AG08395 (cell line): Measurements from ENCODE around the gene SPATA3.

ENCODE experiments used
- DNase-seq: peaks from one replicate; pipeline ENCODE4 v3.0.0; 2012; ENCODE audit warnings: mixed read lengths, low spot score

SPATA3 gene

DNA sequence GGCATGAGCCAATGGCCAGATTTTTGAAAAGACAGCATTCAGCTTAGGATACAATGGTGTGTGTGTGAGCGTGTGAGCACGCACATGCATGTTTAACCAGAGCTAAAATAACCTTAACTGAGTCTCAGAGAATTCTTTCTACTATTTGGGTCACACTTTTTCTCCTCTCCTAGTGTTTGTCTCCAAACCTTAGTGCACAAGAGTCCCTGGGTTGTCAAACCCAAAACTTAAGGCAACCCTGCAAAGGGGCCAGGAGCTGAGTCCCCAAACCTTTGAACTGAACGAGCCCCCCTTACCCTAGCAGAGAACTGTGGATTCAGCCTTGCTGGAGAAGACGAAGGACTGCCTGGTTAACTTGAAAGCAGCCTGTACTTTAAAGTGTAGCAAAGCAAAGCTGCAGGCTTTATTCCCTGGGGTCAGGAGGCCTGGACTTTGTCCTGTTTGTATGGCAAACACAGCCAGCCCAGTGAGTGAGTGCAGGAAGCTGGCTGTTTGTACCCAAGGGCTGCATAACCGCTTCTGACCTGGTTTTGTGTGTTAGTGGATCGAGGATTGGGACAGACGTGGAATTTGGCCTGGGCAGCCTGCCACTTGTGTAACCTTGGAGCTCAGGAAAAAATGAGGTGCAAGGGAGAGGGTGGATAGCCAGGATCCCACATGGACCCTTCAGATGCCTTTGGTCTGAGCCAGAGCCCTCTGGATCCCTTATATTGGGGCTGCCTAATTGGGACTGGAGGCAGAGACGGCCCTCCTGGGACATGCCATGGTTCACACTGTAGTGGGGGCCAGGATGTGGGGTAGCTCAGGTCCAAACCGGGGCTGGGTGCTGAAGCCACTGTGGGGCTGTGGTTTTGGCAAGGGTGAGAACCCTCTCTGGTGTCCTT is 54.3 kb downstream of the SPATA3 start:
- no peak for DNase-seq

DNA sequence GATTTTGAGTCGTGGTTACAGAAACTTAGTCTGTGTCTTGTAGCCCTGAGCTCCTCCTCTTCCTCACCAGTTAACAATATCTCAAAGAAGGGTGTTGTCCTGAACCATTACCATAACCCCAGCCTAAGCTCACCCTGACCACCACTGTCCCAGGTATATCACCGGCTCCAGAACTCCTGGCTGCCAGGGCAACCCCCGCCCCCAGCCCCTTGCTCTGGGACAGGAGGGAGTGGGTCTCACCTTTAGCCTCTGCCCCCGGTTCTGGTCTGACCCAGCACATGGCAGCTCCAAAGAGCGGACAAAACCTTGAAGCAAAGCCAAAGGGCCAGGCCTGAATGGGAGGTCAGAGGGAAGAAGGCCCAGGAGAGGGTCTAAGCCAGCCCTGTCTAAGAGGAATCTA is 55.2 kb downstream of the SPATA3 start:
- DNase-seq, result no peak

DNA sequence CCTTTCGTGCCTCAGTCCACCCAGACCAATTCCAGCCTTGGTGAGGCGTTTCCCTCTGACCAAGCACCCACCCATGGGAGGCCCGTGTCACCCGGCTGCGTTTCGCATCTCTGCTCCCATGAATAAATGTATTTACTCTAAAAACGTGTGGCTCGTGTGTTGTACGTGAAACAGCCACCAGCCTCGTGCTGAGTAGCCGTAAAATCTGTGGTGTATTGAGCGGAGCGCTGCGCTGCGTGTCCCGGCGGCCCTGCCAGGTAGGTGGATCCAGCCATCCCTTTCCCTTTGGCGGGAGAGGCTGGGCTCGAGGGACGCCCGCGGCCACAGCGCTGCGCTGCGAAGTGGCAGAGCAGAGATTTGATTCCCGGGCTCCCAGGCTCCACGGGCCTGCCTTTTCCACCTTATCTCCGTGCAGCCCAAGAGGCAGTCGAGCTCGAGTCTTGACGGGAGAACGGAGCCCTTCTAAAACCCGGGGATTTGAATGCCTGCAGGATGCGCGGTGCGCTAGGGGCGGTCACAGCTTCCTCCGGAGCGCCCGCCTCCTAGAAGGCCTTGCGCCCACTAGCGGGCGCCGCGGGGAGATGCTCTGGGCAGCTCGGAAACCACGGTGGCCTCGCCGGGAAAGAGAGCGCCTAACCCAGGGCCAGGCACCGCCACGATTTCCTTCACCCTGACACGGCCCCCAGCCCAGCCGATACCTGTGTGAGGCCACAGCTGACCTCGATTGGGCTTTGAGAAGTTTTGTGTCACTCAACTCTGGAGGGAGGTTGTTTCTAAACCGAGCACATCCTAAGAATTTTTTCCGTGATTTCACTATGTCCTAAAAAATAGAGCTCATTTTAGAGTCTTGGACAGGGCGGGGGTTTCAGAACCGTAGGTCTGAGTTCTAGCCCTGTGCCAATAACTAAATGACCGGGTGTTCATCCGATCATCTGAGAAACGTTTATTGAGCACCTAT is 56.9 kb downstream of the SPATA3 start:
- DNase-seq, result peak; percentile 86

- no peak for DNase-seq
These were observed 57.9 kb downstream of the SPATA3 start for GRCh38 chr2:231053846-231054245.

DNA sequence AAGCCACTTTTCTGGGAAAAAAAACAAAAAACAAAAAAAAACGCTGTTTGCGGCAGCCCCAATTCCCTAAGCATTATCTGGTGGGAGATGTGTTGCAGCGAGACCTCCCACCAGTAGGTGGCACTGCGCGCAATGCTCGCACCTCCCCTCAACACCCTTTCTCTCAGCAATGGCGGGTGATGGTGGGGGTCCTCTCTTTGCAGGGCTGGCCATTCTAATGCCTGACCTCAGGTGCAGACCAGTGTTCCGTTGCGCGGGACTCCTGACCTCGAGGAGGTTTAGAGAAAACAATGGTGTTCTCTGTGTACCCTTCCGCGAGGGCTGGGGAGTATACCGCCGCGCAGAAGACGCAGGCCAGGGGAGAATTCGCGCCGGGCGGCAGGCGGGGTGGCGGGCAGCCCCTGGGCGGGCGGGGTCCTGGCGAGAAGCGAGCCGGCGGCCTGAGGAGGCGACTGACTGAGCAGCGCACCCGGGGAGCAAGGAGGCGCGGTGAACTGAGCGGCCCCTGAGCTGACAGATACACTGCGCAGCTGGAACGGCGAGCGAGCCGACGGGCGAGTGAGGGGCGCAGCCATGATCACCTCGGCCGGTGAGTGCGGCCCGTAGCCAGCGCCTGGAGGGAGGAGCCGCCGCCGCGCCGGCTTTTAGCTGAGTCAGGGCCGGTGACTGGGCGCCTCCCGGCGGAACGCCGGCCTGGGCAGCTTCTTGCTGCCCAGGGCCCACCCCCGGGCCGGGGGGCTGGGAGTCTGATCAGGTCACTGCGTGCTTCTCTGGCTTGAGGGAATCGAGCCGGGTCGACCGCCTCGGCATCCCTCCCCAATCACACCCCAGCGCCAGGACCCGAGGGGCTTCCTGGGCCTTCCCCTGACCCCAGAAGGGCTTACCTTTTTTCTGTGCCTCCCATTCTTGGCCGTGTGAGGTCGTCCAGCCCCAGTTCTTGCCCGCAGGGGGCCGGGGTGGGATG is 60.8 kb downstream of the SPATA3 start, which contains the start of gene PSMD1:
TSS of gene PSMD1 (plus strand) at position 415 of the 964 bp plus-strand sequence. CDS start at position 574, 159 bp downstream.
- peak; percentile 97 for DNase-seq

GRCh38 chr2:231057590-231057989 is 61.7 kb downstream of the SPATA3 start:
- DNase-seq, result no peak
